Activated T-helper 1 cell treated with anti-CD3 and anti-CD28 coated beads, Interleukin-12 subunit alpha, Interleukin-12 subunit beta, Interleukin-2, Interleukin-4 antibody, amounts not matched to agents 30 ng/mL and 10 ng/mL and 1 ng/mL, durations not matched to agents 14 hours and 24 hours and 36 hours (primary cell): Measurements from ENCODE around the gene PDZRN4. TPM values are rescaled to one million over a fixed set of nuclear protein-coding genes. Genes with fewer than 3 reads are reported as not detected.

Experiments
- DNase-seq: peaks from one replicate; pipeline ENCODE4 v3.0.0; 2021; ENCODE audit warnings: low spot score
- H3K27ac Mint-ChIP-seq: one replicate; pipeline ENCODE4 v1.8.0; 2021; ENCODE audit warnings: mild to moderate bottlenecking, mixed read lengths
- H3K27me3 Mint-ChIP-seq: one replicate; pipeline ENCODE4 v1.8.0; 2022; ENCODE audit warnings: mild to moderate bottlenecking, moderate library complexity, mixed read lengths; ENCODE audit not compliant: insufficient read depth
- H3K36me3 Mint-ChIP-seq: one replicate; pipeline ENCODE4 v1.8.0; 2021; ENCODE audit warnings: low read depth, mixed read lengths
- H3K4me1 Mint-ChIP-seq: one replicate; pipeline ENCODE4 v1.8.0; 2021; ENCODE audit warnings: low read depth, mixed read lengths
- H3K4me3 Mint-ChIP-seq: one replicate; pipeline ENCODE4 v1.8.0; 2021; ENCODE audit warnings: mild to moderate bottlenecking, moderate library complexity, mixed read lengths
- H3K9me3 Mint-ChIP-seq: one replicate; pipeline ENCODE4 v1.8.0; 2021; ENCODE audit warnings: mixed read lengths
- intact Hi-C: fragments of 100-400 bp; cut with micrococcal nuclease; formaldehyde crosslinking; loops from one replicate; pipeline ENCODE4 v1.15.1; 2024
- total RNA-seq: library from RNA; stranded (reverse); gene quantifications from 2 replicates; pipeline ENCODE4 v1.2.3, GENCODE V29; 2022

The PDZRN4 gene
- total RNA-seq, 1 donor from 2014 or later = not detected

DNA sequence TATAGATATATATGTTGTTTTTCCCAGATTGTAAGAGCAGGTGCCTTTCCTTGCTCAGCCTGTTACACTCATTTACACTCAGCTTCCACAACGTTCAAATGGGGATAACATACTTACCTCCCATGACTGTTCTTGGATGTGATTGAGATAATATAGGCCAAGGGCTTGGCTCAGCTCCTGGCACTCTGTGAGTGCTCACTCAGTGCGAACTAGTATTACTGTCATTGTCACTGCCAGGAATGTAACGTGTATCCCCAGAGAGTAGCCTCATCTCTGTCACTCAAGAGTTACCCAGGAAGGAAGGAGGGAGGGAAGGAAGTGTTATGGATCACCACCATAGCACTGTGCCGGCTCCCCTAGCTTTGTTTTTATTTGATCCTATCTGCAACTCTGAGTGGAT is 307.9 kb downstream of the PDZRN4 start:
- no peaks in the 10 kb centered on the region for H3K27me3 Mint-ChIP-seq
- no peaks in the 10 kb centered on the region for H3K9me3 Mint-ChIP-seq
- DNase-seq = no peak
- intact Hi-C loops = no loop called here
- no peaks in the 10 kb centered on the region for H3K36me3 Mint-ChIP-seq
- no peaks in the 10 kb centered on the region for H3K4me1 Mint-ChIP-seq
- no peak overlapping the region for H3K4me3 Mint-ChIP-seq
- no peak overlapping the region for H3K27ac Mint-ChIP-seq

DNA sequence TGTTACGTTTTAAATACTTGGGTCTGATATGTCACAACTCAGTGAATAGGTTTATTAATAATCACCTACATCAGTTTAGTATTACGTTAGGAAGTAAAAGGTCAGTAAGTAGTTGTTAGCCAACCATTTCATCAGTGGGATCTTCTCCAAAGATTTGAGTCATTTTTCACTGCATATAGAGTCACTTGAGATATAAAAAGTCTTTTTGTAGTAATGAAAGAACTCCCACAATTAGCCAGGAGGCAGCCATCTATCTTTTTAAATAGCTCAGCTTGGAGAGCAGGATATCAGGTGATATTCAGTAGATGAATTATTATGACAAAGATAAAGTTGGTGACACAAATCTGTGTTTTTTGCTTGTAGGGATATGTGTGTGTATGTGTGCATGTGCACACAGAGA is 309.3 kb downstream of the PDZRN4 start:
- no peak overlapping the region for H3K27ac Mint-ChIP-seq
- H3K36me3 Mint-ChIP-seq = no peaks in the 10 kb centered on the region
- H3K9me3 Mint-ChIP-seq = no peaks in the 10 kb centered on the region
- no peaks in the 10 kb centered on the region for H3K4me1 Mint-ChIP-seq
- no peak for DNase-seq
- intact Hi-C loops = no loop called here
- no peaks in the 10 kb centered on the region for H3K27me3 Mint-ChIP-seq
- H3K4me3 Mint-ChIP-seq = no peak overlapping the region

DNA sequence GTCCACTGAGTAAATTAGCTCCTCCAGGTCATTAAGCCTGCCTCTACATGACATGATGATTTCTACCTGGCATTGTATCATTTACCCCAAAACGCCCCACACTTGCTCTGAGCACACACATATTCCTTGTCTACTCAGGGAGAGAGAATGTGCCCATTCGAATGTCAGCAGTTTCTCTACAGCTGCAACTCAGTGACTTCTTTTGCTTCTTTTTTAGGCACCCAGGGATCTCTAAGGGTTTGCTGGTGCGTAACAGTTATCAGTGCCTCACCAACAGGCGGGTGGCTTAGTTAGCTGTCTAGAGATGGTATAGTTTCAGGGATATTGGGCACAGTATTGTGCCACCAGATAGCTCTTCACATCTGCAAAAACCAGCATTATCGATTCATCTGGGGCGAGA is 316.9 kb downstream of the PDZRN4 start:
- Mint-ChIP-seq H3K9me3 (no peaks in the 10 kb centered on the region), H3K27ac (no peak overlapping the region), H3K4me3 (no peak overlapping the region), H3K27me3 (no peaks in the 10 kb centered on the region), H3K4me1 (no peaks in the 10 kb centered on the region), H3K36me3 (no peaks in the 10 kb centered on the region)
- intact Hi-C loops = no loop called here
- no peak for DNase-seq

DNA sequence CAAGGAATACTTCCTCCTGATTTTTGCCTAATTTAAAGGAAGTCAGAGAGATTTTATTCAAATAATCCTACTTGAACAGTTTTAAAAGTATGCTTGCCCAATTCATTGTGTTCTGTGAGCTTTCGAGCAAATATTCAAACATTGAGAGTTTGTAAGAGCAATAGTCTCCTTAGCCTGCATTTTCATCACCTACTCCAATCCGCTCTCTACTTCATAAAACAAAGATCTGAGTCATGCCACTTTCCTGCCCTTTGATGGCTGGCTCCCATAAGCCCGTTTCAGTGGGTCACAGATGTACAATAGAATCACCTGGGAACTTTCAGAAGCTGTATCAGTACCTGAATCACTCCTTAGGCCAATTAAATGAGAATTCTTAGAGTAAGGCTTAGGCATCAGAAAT is 319.2 kb downstream of the PDZRN4 start:
- Mint-ChIP-seq H3K9me3 (no peaks in the 10 kb centered on the region), H3K27me3 (no peaks in the 10 kb centered on the region), H3K36me3 (no peaks in the 10 kb centered on the region), H3K4me3 (no peak overlapping the region), H3K27ac (no peak overlapping the region), H3K4me1 (no peaks in the 10 kb centered on the region)
- no peak for DNase-seq
- intact Hi-C loops = no loop called here

DNA sequence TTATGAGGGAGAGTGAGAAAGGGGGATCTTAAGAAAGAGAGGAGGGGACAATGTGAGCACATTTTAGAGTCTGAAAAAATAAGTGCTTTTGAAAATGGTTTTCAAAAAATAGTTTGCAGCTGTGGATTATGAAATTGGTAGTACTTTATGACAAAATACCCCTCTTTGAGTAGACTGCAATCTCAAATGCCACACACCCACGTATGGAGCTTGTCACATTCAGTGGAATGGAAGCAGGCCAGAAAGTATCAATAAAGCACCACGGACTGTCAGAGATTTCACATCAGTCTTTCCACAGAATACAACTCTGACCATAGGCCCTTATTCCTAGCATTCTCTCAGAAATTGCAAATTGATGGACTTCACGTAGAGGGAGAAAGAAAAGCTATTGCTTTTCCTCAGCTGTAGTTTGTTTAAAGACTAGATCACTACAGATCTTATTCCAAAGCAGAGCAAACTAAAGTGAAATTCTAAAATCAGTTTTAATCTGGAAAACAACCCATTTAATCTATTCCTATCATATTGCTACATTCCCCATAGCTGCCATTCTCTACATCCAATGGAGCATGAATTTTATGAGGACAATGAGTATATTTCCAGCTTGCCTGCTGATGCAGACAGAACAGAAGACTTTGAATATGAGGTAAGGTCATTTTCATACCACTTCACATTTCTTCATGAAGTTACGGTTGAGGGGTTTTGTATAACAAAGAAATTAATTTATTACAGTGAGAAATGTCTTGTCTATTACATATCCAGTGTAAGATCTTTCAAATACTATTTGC is 321.3 kb downstream of the PDZRN4 start:
- H3K4me1 Mint-ChIP-seq = no peaks in the 10 kb centered on the region
- H3K27me3 Mint-ChIP-seq = no peaks in the 10 kb centered on the region
- DNase-seq = no peak
- H3K9me3 Mint-ChIP-seq = no peaks in the 10 kb centered on the region
- no peaks in the 10 kb centered on the region for H3K36me3 Mint-ChIP-seq
- no peak overlapping the region for H3K27ac Mint-ChIP-seq
- intact Hi-C loops = no loop called here
- no peak overlapping the region for H3K4me3 Mint-ChIP-seq

DNA sequence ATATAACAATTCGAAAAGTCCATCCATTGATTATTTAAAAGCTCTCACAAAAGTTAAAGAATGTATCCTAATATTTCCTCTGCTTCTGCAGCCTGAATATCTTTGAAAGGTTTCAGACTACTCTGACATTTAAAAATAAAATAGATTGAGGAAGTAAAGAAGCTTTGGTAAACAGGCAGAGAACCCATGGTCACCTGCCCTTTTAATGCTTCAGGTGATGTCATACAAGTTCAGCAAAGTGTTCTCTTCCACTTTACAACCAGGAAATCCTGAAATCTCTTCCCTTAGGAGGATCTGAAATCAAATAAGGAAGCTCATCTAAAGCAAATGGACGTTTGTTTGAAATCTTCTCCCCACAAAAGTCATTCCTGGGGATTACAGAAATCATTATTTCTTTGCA is 322.4 kb downstream of the PDZRN4 start:
- Mint-ChIP-seq H3K36me3 (no peaks in the 10 kb centered on the region), H3K4me3 (no peak overlapping the region), H3K9me3 (no peaks in the 10 kb centered on the region), H3K27ac (no peak overlapping the region), H3K27me3 (no peaks in the 10 kb centered on the region), H3K4me1 (no peaks in the 10 kb centered on the region)
- intact Hi-C loops = no loop called here
- no peak for DNase-seq

DNA sequence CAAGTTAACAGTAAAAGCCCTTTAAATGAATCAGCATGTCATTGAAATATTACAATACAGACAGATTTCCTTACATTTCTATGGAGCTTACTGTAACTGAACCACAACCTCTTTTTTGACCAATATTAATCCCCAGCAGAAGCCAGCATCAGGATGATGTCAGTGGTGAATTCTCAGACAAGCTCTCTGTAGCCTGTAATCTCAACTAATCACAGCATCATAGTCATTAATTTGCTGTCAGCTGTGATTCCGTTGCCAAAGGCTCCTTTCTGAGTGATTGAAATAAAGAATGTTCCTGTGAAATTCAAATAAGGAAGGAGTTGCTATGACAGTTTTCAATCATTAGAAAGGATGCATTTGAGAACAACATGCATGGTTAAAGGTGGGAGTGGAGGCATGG is 323.1 kb downstream of the PDZRN4 start:
- DNase-seq = no peak
- no peaks in the 10 kb centered on the region for H3K36me3 Mint-ChIP-seq
- intact Hi-C loops = no loop called here
- H3K27ac Mint-ChIP-seq = no peak overlapping the region
- no peaks in the 10 kb centered on the region for H3K9me3 Mint-ChIP-seq
- no peaks in the 10 kb centered on the region for H3K4me1 Mint-ChIP-seq
- H3K4me3 Mint-ChIP-seq = no peak overlapping the region
- H3K27me3 Mint-ChIP-seq = no peaks in the 10 kb centered on the region

DNA sequence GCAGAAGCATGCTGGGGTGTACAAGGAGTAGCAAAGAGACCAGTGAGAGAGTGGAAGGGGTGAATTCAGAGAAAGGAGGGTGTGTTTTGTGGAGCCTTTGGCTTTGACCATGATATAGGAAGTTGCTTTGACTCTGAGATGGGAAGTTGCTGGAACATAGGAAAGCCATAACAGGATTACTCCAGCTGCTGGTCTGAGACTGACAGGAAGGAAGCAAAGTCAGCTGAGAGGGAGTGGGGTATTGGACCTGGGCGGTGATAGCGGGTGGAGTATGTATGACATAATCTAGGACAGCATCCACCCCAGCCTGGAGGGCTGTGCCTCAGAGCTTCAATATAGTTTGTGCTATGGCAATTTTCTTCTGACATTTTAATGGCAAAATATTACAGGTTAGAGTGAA is 324.4 kb downstream of the PDZRN4 start:
- H3K27me3 Mint-ChIP-seq = no peaks in the 10 kb centered on the region
- H3K9me3 Mint-ChIP-seq = no peaks in the 10 kb centered on the region
- H3K36me3 Mint-ChIP-seq = no peaks in the 10 kb centered on the region
- no peak for DNase-seq
- H3K4me1 Mint-ChIP-seq = no peaks in the 10 kb centered on the region
- no peak overlapping the region for H3K27ac Mint-ChIP-seq
- intact Hi-C loops = no loop called here
- H3K4me3 Mint-ChIP-seq = no peak overlapping the region

DNA sequence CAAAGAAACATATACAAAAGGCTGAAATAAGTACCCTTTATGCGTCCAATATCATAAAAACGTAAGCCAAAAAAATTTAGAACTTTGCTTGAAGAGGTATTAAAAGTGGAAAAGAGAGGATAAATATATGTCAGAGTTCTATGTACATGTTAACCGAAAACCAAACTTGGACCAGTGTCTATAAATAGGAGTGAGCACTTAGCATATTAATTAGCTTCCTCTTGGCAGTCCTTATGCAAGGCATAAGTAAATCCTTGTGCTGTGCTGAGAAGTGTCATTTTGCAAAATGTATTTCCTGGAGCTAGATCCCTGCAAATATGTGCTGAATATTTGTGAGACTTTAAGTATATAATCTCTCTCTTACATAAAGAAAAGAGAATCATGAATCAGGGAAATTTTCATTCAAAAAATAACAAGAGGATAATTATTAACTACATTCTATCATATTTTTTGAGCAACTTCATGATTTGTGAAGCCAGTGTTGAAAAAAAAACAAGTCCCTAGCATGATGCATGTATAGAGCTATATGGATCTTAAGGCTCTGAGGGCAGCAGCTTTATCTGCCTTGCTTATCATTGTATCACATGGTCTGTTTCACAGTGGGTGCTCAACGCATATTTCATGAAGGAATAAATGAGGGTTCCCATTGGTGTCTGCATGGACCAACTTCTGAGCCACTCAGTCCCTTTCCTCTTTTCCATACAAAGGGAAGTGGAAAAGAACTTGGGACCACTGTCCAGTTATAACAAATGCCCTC is 326.1 kb downstream of the PDZRN4 start:
- DNase-seq = no peak
- intact Hi-C loops = no loop called here
- Mint-ChIP-seq H3K27ac (no peak overlapping the region), H3K9me3 (no peaks in the 10 kb centered on the region), H3K27me3 (no peaks in the 10 kb centered on the region), H3K36me3 (no peaks in the 10 kb centered on the region), H3K4me1 (no peaks in the 10 kb centered on the region), H3K4me3 (no peak overlapping the region)

DNA sequence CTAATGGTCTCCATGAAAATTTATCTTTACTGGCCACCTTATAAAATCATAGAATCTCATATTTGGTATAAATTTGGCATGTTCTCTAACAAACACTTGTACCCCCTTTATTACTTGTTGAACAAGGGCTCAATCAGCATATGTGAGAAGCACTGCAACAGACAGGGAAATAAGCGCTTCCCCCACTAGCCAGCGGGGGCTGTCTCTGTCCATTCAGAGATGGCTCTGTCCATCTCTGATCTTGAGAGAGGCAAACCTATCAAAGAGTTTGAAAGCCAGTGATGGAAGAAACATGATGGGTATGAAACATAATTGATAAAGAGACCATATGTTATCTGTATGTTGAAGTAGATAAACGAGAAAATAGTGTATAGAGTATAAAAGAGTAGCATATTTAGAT is 326.8 kb downstream of the PDZRN4 start:
- Mint-ChIP-seq H3K36me3 (no peaks in the 10 kb centered on the region), H3K4me3 (no peak overlapping the region), H3K9me3 (no peaks in the 10 kb centered on the region), H3K27ac (no peak overlapping the region), H3K4me1 (no peaks in the 10 kb centered on the region), H3K27me3 (no peaks in the 10 kb centered on the region)
- intact Hi-C loops = no loop called here
- no peak for DNase-seq

DNA sequence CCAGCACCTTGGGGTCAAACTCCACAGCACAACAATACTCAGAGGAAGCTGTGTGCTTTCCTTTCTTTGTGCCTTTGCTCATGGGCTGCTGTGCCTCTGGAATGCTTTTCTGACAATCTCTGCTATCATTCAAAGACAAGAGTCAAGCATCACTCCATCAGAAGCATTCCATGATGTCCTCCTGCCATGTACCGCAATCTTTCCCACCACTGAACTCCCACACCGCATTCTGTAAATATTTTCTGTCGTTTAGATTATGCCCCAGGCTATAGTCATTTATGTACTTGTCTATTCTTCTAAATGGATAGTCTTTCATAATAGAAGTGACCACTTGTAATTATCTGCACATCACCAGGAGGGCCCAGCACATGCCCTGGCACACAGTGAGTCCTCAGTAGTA is 327.8 kb downstream of the PDZRN4 start:
- H3K27me3 Mint-ChIP-seq = no peaks in the 10 kb centered on the region
- no peaks in the 10 kb centered on the region for H3K36me3 Mint-ChIP-seq
- H3K4me3 Mint-ChIP-seq = no peak overlapping the region
- intact Hi-C loops = no loop called here
- H3K27ac Mint-ChIP-seq = no peak overlapping the region
- H3K9me3 Mint-ChIP-seq = no peaks in the 10 kb centered on the region
- no peaks in the 10 kb centered on the region for H3K4me1 Mint-ChIP-seq
- no peak for DNase-seq

DNA sequence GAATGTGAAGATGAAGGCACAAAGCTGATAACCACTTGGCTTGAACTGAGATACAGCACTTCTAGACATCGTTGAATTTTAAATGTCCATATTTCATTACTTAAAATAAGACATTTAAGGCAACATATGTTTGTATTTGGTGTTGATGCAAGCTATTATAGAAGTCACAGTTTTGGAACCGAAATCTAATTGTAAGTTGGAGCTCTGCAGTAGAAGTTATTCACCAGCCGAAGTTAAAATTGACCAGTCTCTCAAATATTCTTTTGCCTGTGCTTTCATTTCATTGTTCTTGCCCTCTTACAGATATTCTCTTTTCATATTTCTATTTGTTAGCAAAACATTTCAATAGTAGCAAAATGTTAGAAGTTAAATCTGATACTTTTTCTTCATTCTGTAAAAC is 332.7 kb downstream of the PDZRN4 start:
- Mint-ChIP-seq H3K27ac (no peak overlapping the region), H3K9me3 (no peaks in the 10 kb centered on the region), H3K4me1 (peaks cover 5% of the 10 kb centered on the region), H3K4me3 (no peak overlapping the region), H3K27me3 (no peaks in the 10 kb centered on the region), H3K36me3 (no peaks in the 10 kb centered on the region)
- no peak for DNase-seq
- intact Hi-C loops = loop anchor here (2.0 kb wide), 1 partner anchor 16 kb away; no protein-coding TSS in a partner anchor

DNA sequence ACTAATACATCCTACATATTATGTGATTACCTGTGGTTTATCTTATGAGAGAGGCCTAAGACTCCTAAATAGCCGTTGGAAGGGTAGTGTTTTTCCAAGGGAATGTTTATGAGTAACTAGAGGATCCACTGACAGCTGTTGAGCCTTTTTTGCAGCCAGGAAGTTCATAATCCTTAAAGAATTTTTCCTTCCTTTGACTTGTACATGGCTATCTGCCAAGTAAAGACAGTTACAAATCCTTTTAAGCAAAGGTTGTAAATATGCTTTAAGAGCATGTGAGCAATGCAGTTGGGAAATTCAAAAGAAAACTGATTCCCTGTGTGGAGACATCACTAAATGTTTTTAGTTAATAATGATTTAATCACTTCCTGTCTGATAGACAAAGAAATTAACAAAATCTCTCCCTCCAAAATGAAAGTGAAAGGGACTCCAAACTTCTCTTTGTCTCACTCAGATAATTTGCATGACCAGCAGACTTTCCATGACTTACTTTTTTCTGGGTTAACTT is 333.8 kb downstream of the PDZRN4 start:
- intact Hi-C loops = loop anchor here (2.0 kb wide), 1 partner anchor 15 kb away; no protein-coding TSS in a partner anchor
- Mint-ChIP-seq H3K9me3 (no peaks in the 10 kb centered on the region), H3K4me1 (peaks cover 5% of the 10 kb centered on the region), H3K27ac (no peak overlapping the region), H3K27me3 (no peaks in the 10 kb centered on the region), H3K4me3 (no peak overlapping the region), H3K36me3 (no peaks in the 10 kb centered on the region)
- no peak for DNase-seq
